Glutamatergic neuron (in vitro differentiated cells): ENCODE results near the gene ZNF124. TPM values are rescaled to one million over a fixed set of nuclear protein-coding genes. Genes with fewer than 3 reads are reported as not detected.
"Not testable (repeated sequence)": the region's sequence is repeated elsewhere in the genome, so short reads cannot be mapped to it uniquely, and the experiment has no call there.

Experiments
- DNase-seq: peaks from one replicate; pipeline ENCODE4 v3.0.0; 2022
- H3K27ac Mint-ChIP-seq: one replicate; pipeline ENCODE4 v1.8.0; 2020; ENCODE audit warnings: mild to moderate bottlenecking, mixed read lengths, inconsistent platforms; ENCODE audit not compliant: unreplicated experiment
- H3K27me3 Mint-ChIP-seq: one replicate; pipeline ENCODE4 v1.8.0; 2020; ENCODE audit warnings: mild to moderate bottlenecking, moderate library complexity, mixed read lengths, inconsistent platforms; ENCODE audit not compliant: unreplicated experiment
- H3K36me3 Mint-ChIP-seq: one replicate; pipeline ENCODE4 v1.8.0; 2020; ENCODE audit warnings: mild to moderate bottlenecking, mixed read lengths, inconsistent platforms; ENCODE audit not compliant: unreplicated experiment
- H3K4me1 Mint-ChIP-seq: one replicate; pipeline ENCODE4 v1.8.0; 2020; ENCODE audit warnings: mild to moderate bottlenecking, low read depth, mixed read lengths, inconsistent platforms; ENCODE audit not compliant: unreplicated experiment
- H3K4me3 Mint-ChIP-seq: one replicate; pipeline ENCODE4 v1.8.0; 2020; ENCODE audit warnings: mild to moderate bottlenecking, mixed read lengths, inconsistent platforms; ENCODE audit not compliant: unreplicated experiment
- H3K9me3 Mint-ChIP-seq: one replicate; pipeline ENCODE4 v1.8.0; 2020; ENCODE audit warnings: mild to moderate bottlenecking, moderate library complexity, mixed read lengths, inconsistent platforms; ENCODE audit not compliant: unreplicated experiment
- CTCF ChIP-seq: fragments of 200-600 bp; sonication (generic); IDR thresholded peaks from one replicate; pipeline ENCODE4 v1.5.0; 2021; ENCODE audit not compliant: partially characterized antibody, unreplicated experiment
- total RNA-seq: library from RNA; stranded (reverse); fragmentation: NEBNext Ultra II Directional; extraction: Animal tissue kit (Norgen Biotek cat#: 25700); gene quantifications from one replicate; pipeline ENCODE4 v1.2.1, GENCODE V29; 2021; ENCODE audit not compliant: unreplicated experiment

The ZNF124 gene
- total RNA-seq, 1 donor from 2014 or later: 137 TPM

GRCh38 chr1:247147781-247148180, 24.0 kb downstream of the ZNF124 start:
- no peak for TF ChIP-seq CTCF
- no peak for DNase-seq
- H3K4me3 Mint-ChIP-seq: no peak overlapping the region
- H3K36me3 Mint-ChIP-seq: peaks cover 50% of the 10 kb centered on the region
- H3K4me1 Mint-ChIP-seq: no peaks in the 10 kb centered on the region
- H3K9me3 Mint-ChIP-seq: peaks cover 29% of the 10 kb centered on the region
- H3K27ac Mint-ChIP-seq: no peak overlapping the region
- H3K27me3 Mint-ChIP-seq: peaks cover 4% of the 10 kb centered on the region

GRCh38 chr1:247147120-247147519, 24.7 kb downstream of the ZNF124 start:
- H3K27me3 Mint-ChIP-seq, H3K4me1 Mint-ChIP-seq, DNase-seq, H3K27ac Mint-ChIP-seq, H3K4me3 Mint-ChIP-seq: not testable (repeated sequence)
- H3K36me3 Mint-ChIP-seq: peaks cover 51% of the 10 kb centered on the region
- H3K9me3 Mint-ChIP-seq: peaks cover 26% of the 10 kb centered on the region

- Mint-ChIP-seq H3K4me3 (no peak overlapping the region), H3K27ac (no peak overlapping the region), H3K4me1 (no peaks in the 10 kb centered on the region), H3K27me3 (peaks cover 4% of the 10 kb centered on the region), H3K36me3 (peaks cover 52% of the 10 kb centered on the region), H3K9me3 (peaks cover 24% of the 10 kb centered on the region)
- DNase-seq: no peak
- peak; percentile 15 for TF ChIP-seq CTCF
Observed at GRCh38 chr1:247146671-247147070, 25.1 kb downstream of the ZNF124 start.

- Mint-ChIP-seq H3K36me3 (peaks cover 58% of the 10 kb centered on the region), H3K27ac (no peak overlapping the region), H3K9me3 (peaks cover 26% of the 10 kb centered on the region), H3K27me3 (peaks cover 6% of the 10 kb centered on the region), H3K4me3 (no peak overlapping the region), H3K4me1 (no peaks in the 10 kb centered on the region)
- DNase-seq: no peak
- TF ChIP-seq CTCF: no peak
Observed at GRCh38 chr1:247145279-247145678, 26.5 kb downstream of the ZNF124 start.

- not testable (repeated sequence) for H3K4me3 Mint-ChIP-seq, DNase-seq, H3K27me3 Mint-ChIP-seq, H3K4me1 Mint-ChIP-seq, H3K27ac Mint-ChIP-seq
- Mint-ChIP-seq H3K36me3 (peaks cover 77% of the 10 kb centered on the region), H3K9me3 (peaks cover 45% of the 10 kb centered on the region)
Observed at GRCh38 chr1:247139557-247139956, 32.3 kb downstream of the ZNF124 start.

- H3K36me3 Mint-ChIP-seq: peaks cover 54% of the 10 kb centered on the region
- no peak for TF ChIP-seq CTCF
- no peak overlapping the region for H3K4me3 Mint-ChIP-seq
- no peak for DNase-seq
- peaks cover 3% of the 10 kb centered on the region for H3K4me1 Mint-ChIP-seq
- peaks cover 39% of the 10 kb centered on the region for H3K9me3 Mint-ChIP-seq
- no peak overlapping the region for H3K27ac Mint-ChIP-seq
- peaks cover 2% of the 10 kb centered on the region for H3K27me3 Mint-ChIP-seq
Observed at GRCh38 chr1:247131236-247131635, 40.6 kb downstream of the ZNF124 start.

- H3K27me3 Mint-ChIP-seq, H3K4me1 Mint-ChIP-seq, DNase-seq: not testable (repeated sequence)
- Mint-ChIP-seq H3K4me3 (peak overlapping the region; percentile 96), H3K27ac (peak overlapping the region; percentile 96), H3K36me3 (peaks cover 22% of the 10 kb centered on the region), H3K9me3 (peaks cover 23% of the 10 kb centered on the region)
Observed at GRCh38 chr1:247127519-247128282, 44.1 kb downstream of the ZNF124 start.

- not testable (repeated sequence) for H3K27ac Mint-ChIP-seq, H3K27me3 Mint-ChIP-seq, DNase-seq, H3K4me3 Mint-ChIP-seq, H3K4me1 Mint-ChIP-seq
- peaks cover 12% of the 10 kb centered on the region for H3K36me3 Mint-ChIP-seq
- peaks cover 20% of the 10 kb centered on the region for H3K9me3 Mint-ChIP-seq
Observed at GRCh38 chr1:247126601-247127000, 45.2 kb downstream of the ZNF124 start.

GRCh38 chr1:247126166-247126565, 45.7 kb downstream of the ZNF124 start:
- not testable (repeated sequence) for DNase-seq, H3K4me3 Mint-ChIP-seq, H3K27me3 Mint-ChIP-seq, H3K27ac Mint-ChIP-seq, H3K4me1 Mint-ChIP-seq
- H3K36me3 Mint-ChIP-seq: peaks cover 12% of the 10 kb centered on the region
- peaks cover 20% of the 10 kb centered on the region for H3K9me3 Mint-ChIP-seq
